ENCODE results near the gene RAB3D. TPM values are rescaled to one million over a fixed set of nuclear protein-coding genes. Genes with fewer than 3 reads are reported as not detected.
"Not testable (repeated sequence)": the region's sequence is repeated elsewhere in the genome, so short reads cannot be mapped to it uniquely, and the experiment has no call there.

RAB3D gene, protein sequence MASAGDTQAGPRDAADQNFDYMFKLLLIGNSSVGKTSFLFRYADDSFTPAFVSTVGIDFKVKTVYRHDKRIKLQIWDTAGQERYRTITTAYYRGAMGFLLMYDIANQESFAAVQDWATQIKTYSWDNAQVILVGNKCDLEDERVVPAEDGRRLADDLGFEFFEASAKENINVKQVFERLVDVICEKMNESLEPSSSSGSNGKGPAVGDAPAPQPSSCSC
- total RNA-seq (2014; rRNA removed): 1.3 and 1.5 TPM in 2 replicates
- polyA plus RNA-seq (2012): 0.51 TPM

DNA sequence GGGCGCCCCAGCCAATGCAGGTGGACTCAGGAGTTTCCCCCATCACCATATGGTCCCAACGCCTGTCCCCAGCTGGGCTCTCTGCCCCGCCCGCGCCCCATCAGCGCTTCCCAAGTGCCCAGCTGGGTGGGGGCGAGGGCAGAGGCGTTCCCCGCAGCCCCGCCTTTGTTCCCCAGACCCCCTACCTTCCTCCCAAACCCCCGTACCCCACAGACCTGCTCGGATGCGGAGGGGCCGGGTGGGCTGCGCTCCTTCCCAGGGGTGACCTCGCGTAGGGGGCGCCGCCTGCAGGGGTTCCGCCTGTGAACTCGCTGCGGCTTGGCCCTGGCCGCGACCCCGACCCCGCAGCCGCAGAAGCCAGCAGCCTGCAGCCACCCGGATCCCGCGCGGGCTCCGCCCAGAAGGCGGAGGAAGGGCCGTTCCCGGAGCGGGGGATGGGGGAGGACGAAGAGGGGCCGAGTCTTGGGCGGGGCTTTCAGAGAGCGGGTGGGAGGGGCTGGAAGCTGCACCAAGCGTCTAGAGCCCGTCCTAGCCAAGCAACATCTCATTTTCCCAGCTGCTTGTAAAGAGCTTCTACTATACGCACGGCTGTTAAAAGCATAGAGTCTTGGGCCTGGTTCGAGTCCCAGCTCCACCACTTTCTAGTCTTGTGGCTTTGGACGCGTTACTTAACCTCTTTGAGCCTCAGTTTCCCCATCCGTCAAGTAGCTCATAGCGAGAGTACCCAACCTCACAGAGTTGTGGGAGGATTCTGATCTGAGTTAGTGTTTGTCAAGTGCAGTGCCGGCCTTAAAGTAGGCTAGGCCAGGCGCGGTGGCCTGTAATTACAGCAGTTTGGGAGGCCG is at the start of gene RAB3D:
Gene RAB3D (minus strand): TSS at position 404 of the 845 bp plus-strand sequence. CDS start 2,258 bp downstream, outside the sequence.
- peak; percentile 74 for DNase-seq (ENCODE audit: low read depth)

DNA sequence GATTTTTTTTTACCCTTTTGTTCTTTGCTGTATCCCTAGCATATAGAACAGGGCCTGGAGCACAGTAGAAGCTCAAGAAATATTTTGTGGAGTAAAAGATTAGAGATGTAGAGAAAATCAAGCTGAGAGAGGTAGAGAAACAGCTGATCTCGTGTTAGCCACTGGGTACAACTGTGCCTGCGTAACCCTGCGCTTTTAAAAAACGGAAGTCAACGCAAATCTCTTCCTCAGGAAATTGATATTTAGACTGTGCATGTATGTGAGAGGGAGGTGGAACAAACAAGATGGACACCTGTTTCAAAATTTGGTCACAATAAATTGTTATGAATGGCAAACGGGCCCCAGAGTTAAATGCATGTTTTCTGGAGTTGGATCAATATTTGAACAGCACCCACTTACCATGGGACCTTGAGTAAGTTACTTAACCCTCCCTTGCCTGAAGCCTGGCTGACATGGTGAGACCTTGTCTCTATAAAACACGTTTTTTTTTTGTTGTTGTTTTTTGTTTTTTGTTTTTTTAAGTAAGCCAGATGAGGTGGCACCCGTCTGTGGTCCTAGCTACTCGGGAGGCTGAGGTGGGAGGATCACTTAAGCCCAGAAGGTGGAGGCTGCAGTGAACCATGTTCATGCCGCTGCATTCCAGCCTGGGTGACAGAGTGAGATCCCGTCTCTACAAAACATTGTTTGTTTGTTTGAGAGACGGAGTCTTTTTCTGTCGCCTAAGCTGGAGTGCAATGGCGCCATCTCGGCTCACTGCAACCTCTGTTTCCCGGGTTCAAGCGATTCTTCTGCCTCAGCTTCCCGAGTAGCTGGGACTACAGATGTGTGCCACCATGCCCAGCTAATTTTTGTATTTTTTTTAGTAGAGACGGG is 47.9 kb upstream of the RAB3D start:
- no peak for DNase-seq (ENCODE audit: low read depth)

DNA sequence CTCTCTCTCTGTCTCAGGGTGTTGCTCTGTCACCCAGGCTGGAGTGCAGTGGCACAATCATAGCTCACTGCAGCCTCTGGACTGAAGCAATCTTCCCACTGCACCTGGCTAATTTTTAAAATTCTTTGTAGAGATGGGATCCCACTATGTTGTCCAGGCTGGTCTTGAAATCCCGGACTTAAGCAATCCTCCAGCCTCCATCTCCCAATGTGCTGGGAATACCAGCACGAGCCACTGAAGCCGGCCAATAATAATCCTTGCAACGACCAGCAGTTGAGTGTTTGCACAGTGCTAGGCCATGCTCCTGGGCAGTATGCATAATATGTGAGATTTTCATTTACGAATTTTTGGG is 45.3 kb upstream of the RAB3D start:
- DNase-seq (ENCODE audit: low read depth): no peak

DNA sequence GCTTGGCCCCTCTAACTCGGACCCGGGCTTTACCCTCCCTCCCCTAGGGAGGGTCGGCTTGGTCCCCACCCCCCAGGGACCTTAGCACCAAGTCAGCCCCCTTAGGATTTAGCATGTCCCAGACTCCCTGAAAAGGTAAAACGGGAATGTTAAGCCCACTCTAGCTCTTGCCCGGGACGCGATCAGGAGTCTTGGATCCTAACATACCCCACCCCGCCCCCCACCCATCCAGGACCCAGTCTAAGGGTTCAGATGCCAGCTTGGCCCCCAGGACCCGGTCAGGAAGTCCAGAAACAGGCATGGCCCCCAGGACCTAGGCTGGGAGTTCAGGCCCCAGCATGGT is 44.2 kb upstream of the RAB3D start:
- no peak for DNase-seq (ENCODE audit: low read depth)

DNA sequence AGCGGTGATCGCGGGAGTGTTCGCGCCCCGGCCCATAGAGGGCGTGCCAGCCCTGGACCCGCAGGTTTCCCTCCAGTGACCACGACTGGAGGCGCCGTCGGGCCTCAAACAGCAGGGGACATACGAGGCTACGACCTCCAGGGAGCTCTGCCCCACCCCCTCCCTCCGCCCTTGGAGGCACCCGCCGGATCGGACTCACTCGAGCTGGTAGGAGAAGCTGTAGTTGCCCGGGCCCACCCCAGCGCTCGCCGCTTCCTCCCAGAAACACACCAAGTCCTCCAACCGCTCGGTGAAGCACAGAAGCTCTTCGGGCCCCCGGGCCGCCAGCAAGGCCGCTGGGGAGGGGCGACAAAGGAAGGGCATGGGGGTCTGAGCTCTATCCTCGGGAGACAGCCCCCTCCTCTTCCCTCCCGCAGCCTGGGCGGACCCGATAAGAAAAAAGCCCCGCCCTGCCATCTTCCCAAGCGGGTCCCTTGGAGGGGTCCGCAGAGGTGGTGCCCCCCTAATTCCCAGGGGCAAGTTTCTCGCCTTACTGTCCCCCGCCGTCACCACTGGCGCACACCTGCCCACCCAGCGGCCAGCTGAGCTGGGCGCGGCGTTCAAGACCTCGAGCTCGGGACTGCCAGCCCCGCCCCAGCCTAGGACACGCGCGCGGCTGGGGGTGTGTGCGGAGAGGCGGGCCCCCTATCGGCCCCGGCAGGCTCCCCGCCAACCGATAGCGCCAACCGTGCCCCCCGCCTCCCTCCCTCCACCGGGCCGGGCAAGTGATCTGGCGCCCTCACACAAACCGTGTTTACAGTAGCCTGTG is 43.6 kb upstream of the RAB3D start:
- DNase-seq (ENCODE audit: low read depth): peak; percentile 19

DNA sequence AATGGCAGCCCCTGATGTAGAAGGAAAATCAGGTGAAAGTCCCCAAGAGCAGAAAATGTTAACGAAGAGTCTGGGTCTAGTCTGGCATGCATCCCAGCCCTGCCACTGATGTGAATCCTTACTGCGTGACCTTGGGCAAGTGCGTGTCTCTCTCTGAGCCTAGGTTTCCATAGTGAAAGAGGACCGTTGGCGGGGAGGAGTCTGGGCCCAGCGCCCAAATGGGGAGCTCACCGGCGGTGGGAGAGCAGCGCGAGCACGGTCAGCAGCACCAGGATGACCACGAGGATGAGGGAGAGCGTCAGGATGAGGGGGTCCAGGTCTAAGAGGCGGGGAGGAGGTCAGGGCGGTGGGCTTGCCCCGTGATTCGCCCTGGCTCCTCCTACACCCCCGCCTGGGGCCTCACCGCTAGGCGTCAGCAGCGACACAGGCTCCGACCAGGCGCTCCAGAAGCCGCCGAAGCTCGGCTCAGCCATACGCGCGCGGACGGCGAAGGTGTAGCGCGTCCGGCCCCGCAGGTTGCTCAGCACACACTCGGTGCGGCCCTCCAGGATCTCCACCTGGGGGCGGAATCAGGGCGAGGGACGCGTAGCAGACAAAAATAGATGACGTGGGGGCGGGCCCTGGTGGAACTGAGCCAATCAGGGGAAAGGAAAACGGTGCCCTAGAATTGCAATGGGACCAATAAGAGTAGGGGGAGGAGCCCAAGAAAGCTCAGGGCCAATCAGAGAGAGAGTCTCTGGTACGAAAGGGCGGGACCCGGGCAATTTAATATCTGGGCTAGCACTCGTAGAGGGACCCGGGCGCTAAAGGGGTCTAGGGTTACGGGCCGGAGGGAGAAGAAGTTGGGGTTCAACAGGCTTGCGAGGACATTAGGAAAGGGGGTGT is 41.4 kb upstream of the RAB3D start:
- DNase-seq (ENCODE audit: low read depth): peak; percentile 94

DNA sequence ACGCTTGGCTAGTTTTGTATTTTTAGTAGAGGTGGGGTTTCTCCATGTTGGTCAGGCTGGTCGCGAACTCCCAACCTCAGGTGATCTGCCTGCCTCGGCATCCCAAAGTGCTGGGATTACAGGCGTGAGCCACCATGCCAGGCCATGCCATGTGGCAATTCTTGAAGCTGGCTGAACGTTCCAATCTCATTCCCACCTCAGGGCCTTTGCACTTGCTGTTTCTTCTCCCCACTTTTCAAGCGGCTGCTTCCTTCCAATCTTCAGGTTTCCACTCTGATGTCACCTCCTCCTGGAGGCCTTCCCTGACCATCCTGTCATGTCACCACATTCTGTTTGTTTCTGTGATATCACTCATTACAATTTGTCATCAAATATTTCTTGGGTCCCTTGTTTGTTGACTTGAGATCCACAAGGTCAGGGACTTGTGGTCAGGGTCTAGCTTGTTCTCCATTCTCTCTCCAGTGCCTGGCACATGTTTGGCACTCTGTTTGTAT is 40.4 kb upstream of the RAB3D start:
- DNase-seq (ENCODE audit: low read depth): no peak

DNA sequence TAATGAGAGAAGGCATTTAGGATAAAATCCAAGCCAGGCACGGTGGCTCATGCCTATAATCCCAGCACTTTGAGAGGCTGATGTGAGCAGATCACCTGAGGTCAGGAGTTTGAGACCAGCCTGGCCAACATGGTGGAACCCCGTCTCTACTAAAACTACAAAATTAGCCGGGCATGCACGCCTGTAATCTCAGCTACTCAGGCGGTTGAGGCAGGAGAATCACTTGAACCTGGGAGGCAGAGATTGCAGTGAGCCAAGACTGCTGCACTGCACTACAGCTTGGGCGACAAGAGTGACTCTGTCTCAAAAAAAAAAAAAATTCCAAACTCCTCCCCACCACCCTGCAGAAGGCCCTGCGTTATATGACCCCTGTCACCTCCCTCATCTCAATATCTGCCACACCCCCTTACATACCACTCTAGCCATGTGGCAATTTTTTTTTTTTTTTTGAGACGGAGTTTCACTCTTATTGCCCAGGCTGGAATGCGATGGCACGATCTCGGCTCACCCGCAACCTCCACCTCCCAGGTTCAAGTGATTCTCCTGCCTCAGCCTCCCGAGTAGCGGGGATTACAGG is 39.9 kb upstream of the RAB3D start:
- DNase-seq (ENCODE audit: low read depth): not testable (repeated sequence)

DNA sequence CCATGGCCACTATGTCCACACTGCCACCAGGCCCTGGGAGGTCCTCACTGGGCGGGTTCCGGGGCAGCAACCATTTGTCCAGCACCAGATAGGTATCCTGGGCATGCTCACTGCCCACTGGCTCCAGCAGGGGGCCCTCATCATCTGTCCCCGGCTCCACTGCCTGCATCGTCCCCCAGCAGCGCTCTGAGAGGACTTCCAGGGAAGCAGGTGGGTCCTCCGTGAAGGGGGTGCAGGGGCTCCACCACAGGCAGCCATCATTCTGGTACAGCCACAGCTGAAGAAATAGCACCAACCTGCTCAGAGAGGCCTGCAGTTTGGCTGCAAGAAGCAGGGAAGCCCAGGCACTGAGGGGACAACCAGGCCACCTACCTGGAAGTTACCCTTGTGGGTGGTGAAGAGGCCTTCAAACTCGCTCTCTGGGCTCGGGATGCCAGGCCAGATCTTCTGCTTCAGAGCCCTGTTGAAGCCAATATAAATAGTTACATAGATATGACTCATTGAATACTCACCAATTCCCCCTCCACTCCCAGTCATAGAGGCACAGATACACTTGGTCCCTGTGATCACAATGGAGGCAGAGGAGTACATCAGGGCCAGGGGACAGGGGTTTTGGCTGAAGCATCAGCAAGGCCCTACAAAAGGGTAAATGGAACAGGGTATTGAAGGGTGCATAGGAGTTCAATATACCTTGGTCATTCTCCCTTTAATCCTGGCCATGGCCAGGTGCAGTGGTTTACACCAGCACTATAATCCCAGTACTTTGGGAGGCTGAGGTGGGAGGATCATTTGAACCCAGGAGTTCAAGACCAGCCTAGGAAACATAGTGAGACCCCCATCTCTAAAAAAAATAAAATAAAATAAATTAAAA is 39.1 kb upstream of the RAB3D start:
- peak; percentile 81 for DNase-seq (ENCODE audit: low read depth)

DNA sequence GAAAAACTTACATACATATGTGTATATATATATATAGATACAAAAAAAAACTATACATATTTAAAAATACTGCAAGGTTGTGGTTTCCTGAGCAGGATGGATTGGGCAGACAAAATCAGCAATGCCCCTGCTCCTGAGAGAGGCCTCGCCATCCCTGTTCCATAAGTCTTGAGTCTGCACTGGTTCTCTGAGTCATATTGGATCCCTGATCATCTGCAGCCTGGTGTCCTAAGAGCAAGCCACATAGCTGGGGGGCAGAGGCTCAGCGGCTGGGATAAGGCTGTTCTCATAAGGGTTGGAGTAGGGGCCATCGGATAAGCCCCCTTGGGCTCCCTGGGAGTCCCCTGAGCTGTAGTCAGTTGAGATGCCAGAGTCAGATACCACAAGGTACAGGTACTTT is 38.3 kb upstream of the RAB3D start:
- no peak for DNase-seq (ENCODE audit: low read depth)

DNA sequence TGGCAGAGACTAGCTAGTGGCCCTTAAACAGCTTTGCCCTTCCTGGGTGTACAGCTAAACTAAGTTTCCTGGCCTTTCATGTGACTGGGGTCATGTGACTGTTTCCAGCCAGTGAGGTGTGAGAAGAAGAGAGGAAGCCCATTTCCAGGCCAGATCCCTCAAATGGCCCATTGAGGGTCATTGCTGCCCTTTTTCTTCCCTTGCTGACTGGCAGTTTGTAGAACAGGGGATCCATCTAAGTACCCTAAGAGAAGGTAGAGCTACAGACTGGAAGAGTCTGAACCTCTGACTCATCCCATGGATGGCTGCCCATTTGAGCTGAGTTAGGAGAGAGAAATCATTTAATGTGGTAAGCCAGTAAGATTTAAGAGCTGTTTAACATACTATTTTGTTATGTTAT is 37.8 kb upstream of the RAB3D start:
- DNase-seq (ENCODE audit: low read depth): peak; percentile 81

DNA sequence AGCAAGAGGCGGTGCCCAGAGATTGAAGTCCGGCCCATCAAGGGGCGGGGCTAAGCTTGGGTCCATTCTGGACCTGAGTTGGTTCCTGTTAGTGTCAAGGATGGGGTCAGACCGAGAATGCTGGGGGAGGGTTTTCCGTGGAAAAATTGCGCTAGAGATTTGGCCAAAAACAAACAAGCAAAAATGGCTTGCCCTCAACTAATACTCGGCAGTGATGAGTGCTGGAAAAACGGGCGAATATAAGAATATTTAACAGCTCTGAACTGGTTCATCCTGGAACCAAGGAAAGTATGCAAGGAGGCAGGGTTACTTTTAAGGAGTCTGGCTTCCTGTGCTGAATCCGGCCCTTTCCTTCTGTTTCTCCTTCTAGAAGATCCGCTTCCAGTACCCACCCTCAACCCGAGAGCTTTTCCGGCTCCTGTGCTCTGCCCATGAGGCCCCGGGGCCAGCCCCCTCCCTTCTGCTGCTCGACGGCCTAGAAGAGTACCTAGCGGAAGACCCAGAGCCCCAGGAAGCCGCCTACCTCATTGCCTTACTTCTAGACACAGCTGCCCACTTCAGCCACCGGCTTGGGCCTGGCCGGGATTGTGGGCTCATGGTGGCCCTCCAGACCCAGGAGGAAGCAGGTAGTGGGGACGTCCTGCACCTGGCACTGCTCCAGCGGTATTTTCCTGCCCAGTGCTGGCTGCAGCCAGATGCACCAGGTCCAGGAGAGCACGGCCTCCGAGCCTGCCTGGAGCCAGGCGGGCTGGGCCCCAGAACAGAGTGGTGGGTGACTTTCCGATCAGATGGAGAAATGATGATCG is 35.9 kb upstream of the RAB3D start:
- DNase-seq (ENCODE audit: low read depth): no peak

DNA sequence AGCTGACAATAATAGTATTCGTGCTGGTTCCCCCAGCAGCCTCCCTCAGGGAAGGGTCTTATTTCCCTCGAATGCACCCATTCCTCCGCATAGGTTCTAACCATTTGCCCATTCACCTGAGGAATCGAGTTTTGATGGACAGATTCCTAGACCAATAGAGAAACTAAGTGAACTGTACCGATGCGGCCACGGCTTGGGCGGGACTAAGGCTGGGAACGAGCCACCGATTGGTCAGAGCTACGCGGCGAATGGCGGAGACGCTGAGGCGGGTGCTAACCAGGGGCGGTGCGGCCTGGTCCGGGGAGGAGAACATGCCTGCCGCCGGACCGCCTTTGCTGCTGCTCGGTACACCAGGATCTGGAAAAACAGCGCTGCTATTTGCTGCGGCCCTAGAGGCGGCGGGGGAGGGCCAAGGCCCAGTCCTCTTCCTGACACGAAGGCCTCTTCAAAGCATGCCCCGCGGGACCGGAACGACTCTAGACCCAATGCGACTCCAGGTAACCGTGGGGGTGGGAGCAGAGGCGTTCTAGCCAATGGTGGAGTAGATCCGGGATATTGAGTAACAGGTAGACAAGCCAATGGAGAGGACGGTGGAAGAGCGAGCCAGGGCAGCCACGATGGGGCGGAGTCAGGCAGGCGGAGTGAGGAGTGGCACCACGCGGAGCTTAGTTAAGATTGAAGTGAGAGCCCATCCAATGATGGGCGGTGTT is 35.1 kb upstream of the RAB3D start, which contains the start of gene SWSAP1:
Gene SWSAP1 (plus strand): TSS at position 234 of the 710 bp plus-strand sequence. CDS start 15 bp downstream, at position 249.
- DNase-seq (ENCODE audit: low read depth): peak; percentile 99

DNA sequence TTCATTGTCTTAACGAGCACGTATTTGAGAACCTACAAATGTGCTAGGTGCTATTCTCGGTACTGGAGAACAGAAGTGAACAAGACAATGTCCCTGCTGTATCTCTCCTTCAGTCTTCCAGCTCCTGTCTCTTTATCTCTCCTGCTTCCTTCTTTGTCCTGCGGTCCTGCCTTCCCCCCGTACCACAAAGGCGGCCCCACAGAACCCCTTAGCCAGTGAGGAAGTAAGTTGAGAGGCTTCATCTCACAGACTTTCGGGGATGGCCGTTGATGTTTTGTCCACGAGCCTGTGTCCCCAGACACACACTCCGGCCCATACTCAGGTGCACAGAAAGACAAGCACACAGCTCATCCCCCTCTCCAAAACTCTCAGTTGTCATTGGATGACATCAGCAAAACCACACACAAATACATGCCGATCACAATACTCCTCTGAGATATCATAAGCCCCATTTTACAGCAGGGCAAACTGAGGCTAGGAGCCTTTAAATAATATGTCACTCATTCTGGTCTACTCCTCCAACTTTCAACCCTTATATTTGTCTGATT is 34.5 kb upstream of the RAB3D start:
- DNase-seq (ENCODE audit: low read depth): no peak

DNA sequence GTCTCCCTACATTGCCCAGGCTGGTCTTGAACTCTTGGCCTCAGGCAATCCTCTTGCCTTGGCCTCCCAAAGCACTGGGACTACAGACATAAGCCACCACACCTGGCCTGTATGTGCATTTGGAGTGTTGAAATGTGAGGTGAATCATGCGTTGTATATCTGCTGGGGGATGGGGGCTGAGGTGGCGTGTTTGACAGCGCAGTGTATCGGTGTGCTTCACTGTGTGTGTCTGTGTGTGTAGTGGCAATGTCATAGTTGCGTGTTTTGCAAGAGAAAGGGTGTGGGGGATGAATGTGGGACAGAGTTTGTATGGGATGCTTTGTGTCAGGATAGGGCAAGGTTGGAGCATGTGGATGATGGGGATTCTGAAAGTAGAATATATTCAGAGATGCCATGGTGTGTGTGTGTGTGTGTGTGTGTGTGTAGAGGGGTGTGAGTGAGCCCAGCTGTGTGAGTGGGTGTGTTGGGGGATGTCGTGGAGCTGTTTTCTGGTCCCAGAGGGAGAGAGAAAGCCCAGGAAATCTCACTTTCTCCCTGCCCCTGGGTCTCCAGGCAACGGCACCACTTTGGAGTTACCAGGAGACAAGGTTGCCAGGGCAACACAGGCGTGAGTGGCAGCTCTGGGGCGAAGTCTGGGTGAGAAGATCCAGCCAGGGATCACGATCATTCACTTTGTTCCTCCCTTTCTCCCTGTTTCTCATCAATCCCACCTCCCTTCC is 33.9 kb upstream of the RAB3D start:
- DNase-seq (ENCODE audit: low read depth): no peak

DNA sequence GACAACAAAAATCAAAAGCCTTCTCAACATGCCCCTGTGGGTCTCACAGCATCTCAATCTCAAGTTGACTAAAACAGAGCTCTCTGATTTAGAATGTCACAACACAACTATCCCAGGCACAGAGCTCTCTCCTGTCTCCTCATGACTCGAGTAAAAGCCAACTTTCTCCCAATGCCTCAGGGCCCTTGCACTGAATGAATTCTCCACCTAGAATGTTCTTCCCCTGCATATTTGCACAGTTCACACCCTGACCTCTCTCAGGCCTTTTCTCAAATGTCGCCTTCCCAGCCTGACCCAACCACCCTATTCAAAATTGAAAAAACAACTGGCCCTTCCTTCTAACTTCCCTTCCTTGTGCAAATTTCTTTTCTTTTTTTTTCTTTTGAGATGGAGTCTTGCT is 31.3 kb upstream of the RAB3D start:
- no peak for DNase-seq (ENCODE audit: low read depth)

Data from LHCN-M2 (cell line).